AG04449 (cell line): ENCODE data around the gene NDUFS8.

Experiments
- CTCF ChIA-PET: fragments of 350-600 bp; formaldehyde crosslinking; extraction: SDS; loops from one replicate; lab custom pipeline; 2021; ENCODE audit warnings: antibody characterized with exemption; lab: Yijun Ruan, JAX
- POLR2A ChIA-PET: fragments of 400-600, 350-600 bp; formaldehyde crosslinking; extraction: SDS; loops from one replicate; lab custom pipeline; 2020; ENCODE audit warnings: antibody characterized with exemption, inconsistent platforms; lab: Yijun Ruan, JAX
- DNase-seq: peaks from one replicate; pipeline ENCODE4 v3.0.0-alpha.2; 2010; ENCODE audit warnings: low read depth, low spot score
- H3K4me3 ChIP-seq: 2 replicates; pipeline ENCODE4 v1.5.1; 2011; ENCODE audit warnings: low read depth, mild to moderate bottlenecking, control low read depth, low read length
- TF ChIP-seq, protein P1 (sequence below): IDR thresholded peaks from one replicate; pipeline ENCODE4 v1.5.1; 2011; ENCODE audit warnings: mild to moderate bottlenecking, moderate library complexity, low read length, control low read depth, inconsistent platforms; ENCODE audit not compliant: insufficient read depth; ENCODE audit errors: missing control alignments

Gene NDUFS8

DNA sequence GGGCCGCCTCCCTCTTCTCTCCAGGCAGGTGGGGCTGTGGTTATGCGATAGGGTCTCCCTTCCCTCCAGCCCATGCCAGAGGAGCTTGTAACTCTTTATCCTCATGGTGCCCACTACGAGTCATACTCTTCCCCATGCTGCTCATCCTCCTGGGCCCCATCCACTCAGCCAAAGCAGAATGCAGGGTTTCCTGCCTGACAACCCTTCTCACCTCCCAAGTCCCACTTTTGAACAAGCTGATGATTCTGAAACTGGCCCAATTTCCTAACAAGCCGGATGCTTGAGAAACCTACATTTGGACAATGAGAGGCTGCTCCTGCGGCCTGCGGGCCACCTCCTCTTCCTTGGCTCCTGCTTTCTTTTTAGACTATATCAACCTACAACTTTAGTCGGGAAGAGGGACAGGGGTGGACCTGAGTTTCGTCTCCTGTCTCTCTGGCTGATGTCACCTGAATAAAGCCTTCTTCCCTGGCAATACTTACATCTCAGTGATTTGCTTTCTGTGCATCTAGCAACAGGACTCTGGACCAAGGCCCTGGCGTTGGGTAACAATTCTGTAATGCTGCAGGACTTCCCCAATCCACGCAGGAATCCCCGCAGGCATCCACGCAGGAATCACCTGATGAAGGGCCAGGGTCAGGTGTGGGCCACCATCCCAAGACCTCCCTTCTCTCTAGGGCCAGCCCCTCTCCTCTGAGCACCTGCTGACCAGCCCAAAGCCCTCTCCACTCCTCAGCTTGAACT, 1.5 kb upstream of the NDUFS8 start:
- DNase-seq: no peak

DNA sequence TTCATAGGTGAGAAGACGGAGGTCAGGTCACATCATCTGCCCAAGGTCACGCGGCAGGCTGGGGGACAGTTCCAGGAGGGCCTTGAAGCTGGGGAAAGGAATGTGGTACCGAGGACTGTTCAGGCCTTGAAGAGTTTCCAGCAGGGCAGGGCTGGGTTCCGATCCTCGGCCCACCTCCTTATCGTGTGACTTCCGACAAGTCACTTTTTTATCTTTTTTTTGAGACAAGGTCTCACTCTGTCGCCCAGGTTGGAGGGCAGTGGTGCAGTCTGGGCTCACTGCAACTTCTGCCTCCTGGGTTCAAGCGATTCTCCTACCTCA, 623 bp downstream of the NDUFS8 start:
- POLR2A ChIA-PET: interaction anchor here (1.3 kb wide), 2 partner anchors 11 to 18 kb away, joined by 4 to 5 read pairs; no protein-coding TSS in a partner anchor
- CTCF ChIA-PET: interaction anchor here (0.8 to 1.5 kb wide), 4 partner anchors 8 to 37 kb away, joined by 3 to 5 read pairs (median 3); partner anchors contain the start of gene TCIRG1
- no peak for DNase-seq
- peak overlapping the region; percentile 98 for H3K4me3 ChIP-seq
- TF ChIP-seq, protein P1, sequence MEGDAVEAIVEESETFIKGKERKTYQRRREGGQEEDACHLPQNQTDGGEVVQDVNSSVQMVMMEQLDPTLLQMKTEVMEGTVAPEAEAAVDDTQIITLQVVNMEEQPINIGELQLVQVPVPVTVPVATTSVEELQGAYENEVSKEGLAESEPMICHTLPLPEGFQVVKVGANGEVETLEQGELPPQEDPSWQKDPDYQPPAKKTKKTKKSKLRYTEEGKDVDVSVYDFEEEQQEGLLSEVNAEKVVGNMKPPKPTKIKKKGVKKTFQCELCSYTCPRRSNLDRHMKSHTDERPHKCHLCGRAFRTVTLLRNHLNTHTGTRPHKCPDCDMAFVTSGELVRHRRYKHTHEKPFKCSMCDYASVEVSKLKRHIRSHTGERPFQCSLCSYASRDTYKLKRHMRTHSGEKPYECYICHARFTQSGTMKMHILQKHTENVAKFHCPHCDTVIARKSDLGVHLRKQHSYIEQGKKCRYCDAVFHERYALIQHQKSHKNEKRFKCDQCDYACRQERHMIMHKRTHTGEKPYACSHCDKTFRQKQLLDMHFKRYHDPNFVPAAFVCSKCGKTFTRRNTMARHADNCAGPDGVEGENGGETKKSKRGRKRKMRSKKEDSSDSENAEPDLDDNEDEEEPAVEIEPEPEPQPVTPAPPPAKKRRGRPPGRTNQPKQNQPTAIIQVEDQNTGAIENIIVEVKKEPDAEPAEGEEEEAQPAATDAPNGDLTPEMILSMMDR: no peak

More for the DNA sequence above, 1.5 kb upstream of the NDUFS8 start:
- ChIA-PET POLR2A (interaction anchor here (0.6 to 1.5 kb wide), 4 partner anchors 10 to 175 kb away, joined by 3 to 5 read pairs (median 4); partner anchors contain the start of gene TCIRG1), CTCF (interaction anchor here (0.9 kb wide), 1 partner anchor 14 kb away, joined by 3 read pairs; no protein-coding TSS in a partner anchor)
- TF ChIP-seq, protein P1: no peak
- no peak overlapping the region for H3K4me3 ChIP-seq

DNA sequence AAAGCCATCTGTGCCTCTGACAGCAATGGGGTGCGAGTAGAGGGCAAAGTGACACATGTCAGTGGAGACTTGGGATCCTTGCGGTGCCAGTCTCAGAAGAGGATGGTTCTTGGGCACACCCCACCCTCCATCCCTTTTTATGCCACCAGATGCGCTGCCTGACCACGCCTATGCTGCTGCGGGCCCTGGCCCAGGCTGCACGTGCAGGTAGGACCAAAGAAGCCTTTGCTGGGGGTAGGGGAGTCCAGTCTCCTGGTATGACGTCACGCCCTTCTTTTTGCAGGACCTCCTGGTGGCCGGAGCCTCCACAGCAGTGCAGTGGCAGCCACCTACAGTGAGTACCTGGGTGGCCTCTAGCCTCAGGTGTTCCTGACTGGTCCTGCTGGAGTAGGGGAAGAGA, 1.5 kb downstream of the NDUFS8 start:
- ChIA-PET CTCF (interaction anchor here (1.3 kb wide), 1 partner anchor 38 kb away, joined by 3 read pairs; no protein-coding TSS in a partner anchor), POLR2A (interaction anchor here (1.3 kb wide), 1 partner anchor 19 kb away, joined by 4 read pairs; no protein-coding TSS in a partner anchor)
- no peak for DNase-seq
- TF ChIP-seq, protein P1: no peak
- no peak overlapping the region for H3K4me3 ChIP-seq

DNA sequence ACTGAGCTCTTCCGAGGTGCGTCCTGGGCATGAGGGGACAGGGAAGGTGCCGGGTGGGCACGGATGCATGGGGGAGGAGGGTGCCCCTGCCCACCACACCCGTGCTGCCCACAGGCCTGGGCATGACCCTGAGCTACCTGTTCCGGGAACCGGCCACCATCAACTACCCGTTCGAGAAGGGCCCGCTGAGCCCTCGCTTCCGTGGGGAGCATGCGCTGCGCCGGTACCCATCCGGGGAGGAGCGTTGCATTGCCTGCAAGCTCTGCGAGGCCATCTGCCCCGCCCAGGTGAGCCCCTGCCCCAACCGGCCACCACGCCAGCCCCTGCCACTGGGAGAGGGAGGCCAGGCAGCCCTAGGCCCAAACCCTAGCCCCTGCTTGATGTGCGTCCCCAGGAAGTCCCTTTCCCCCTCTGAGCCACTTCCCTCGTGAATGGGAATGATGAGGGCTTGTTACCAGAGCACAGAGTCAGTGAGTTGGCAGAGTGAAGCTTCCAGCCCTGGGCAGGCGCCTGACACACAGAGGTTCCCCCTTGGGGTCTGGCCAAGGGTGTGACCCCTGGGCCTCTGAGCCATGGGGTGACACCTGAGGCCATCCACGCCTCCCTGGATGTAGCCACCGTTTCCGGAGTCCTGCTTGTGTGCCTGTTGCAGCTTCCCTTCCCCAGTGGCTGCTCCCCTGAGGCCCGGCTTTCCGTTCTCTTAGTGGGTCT, 2.7 kb downstream of the NDUFS8 start:
- ChIA-PET POLR2A (no interaction called here), CTCF (no interaction called here)
- DNase-seq: no peak
- TF ChIP-seq, protein P1: no peak
- H3K4me3 ChIP-seq: no peak overlapping the region

DNA sequence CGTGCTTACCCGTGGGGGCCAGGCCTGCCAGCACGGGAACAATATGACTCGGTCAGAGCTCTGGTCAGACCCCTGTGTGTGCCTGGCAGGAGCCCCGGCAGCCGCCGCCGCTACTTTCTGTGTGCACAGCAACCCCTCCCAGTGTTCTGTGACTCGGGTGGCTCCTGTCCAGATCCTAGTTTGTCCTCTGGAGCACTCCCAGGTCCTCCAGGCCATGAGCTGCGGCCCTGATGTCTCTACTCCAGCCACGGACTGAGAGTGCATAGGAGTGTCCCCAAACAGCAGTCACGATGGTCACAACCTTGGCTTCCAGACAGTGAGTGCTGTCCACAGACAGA, 3.2 kb downstream of the NDUFS8 start:
- POLR2A ChIA-PET: no interaction called here
- no peak overlapping the region for H3K4me3 ChIP-seq
- TF ChIP-seq, protein P1: no peak
- CTCF ChIA-PET: no interaction called here
- DNase-seq: no peak
